Parathyroid adenoma (tissue), 2 donors: ENCODE measurements around the gene ZNF775.

Experiments
- H2AFZ ChIP-seq: fragments of 300-600 bp; sonication (generic); one replicate; pipeline ENCODE4 v1.7.0; 2017; ENCODE audit warnings: antibody characterized with exemption, mild to moderate bottlenecking
- H3K27ac ChIP-seq: fragments of 300-600 bp; sonication (generic); one replicate; pipeline ENCODE4 v1.7.0; 2017
- H3K27me3 ChIP-seq: fragments of 300-600 bp; sonication (generic); one replicate; pipeline ENCODE4 v1.7.0; 2017; ENCODE audit warnings: low read length; ENCODE audit not compliant: control insufficient read depth, insufficient read depth
- H3K36me3 ChIP-seq: fragments of 300-600 bp; sonication (generic); one replicate; pipeline ENCODE4 v1.7.0; 2017; ENCODE audit warnings: low read length; ENCODE audit not compliant: control insufficient read depth, insufficient read depth
- H3K4me1 ChIP-seq: fragments of 300-600 bp; sonication (generic); one replicate; pipeline ENCODE4 v1.7.0; 2017; ENCODE audit warnings: control low read depth
- H3K4me2 ChIP-seq: fragments of 300-600 bp; sonication (generic); one replicate; pipeline ENCODE4 v1.7.0; 2017; ENCODE audit warnings: low read length
- H3K4me3 ChIP-seq: fragments of 300-600 bp; sonication (generic); one replicate; pipeline ENCODE4 v1.7.0; 2017; ENCODE audit warnings: low read depth, low read length
- H3K79me2 ChIP-seq: fragments of 300-600 bp; sonication (generic); one replicate; pipeline ENCODE4 v1.7.0; 2017; ENCODE audit warnings: control low read depth
- H3K9ac ChIP-seq: fragments of 300-600 bp; sonication (generic); one replicate; pipeline ENCODE4 v1.7.0; 2017; ENCODE audit warnings: mild to moderate bottlenecking
- H3K9me3 ChIP-seq: fragments of 300-600 bp; sonication (generic); one replicate; pipeline ENCODE4 v1.7.0; 2017; ENCODE audit warnings: low read length; ENCODE audit not compliant: control insufficient read depth
- CTCF ChIP-seq: fragments of 300-600 bp; sonication (generic); IDR thresholded peaks from one replicate; pipeline ENCODE4 v1.7.0; 2017; ENCODE audit warnings: antibody characterized with exemption, mild to moderate bottlenecking
- donor health status: primary hyperparathyroidism.

ZNF775 gene

GRCh38 chr7:150361807-150362621 is 17.1 kb upstream of the ZNF775 start:
- Histone ChIP-seq H3K4me2 (no peak overlapping the region), H2AFZ (no peak overlapping the region), H3K79me2 (no peaks in the 10 kb centered on the region), H3K27ac (no peak overlapping the region), H3K27me3 (no peaks in the 10 kb centered on the region), H3K4me3 (no peak overlapping the region), H3K36me3 (no peaks in the 10 kb centered on the region), H3K9me3 (no peaks in the 10 kb centered on the region), H3K4me1 (no peaks in the 10 kb centered on the region), H3K9ac (no peak overlapping the region)
- no peak for TF ChIP-seq CTCF

- no peak for TF ChIP-seq CTCF
- no peak overlapping the region for H3K4me2 ChIP-seq
- no peaks in the 10 kb centered on the region for H3K9me3 ChIP-seq
- no peak overlapping the region for H3K4me3 ChIP-seq
- peaks cover 3% of the 10 kb centered on the region for H3K4me1 ChIP-seq
- no peak overlapping the region for H3K9ac ChIP-seq
- H3K36me3 ChIP-seq, result no peaks in the 10 kb centered on the region
- H3K27ac ChIP-seq, result no peak overlapping the region
- no peaks in the 10 kb centered on the region for H3K79me2 ChIP-seq
- no peaks in the 10 kb centered on the region for H3K27me3 ChIP-seq
- H2AFZ ChIP-seq, result no peak overlapping the region
These were observed 15.8 kb upstream of the ZNF775 start for GRCh38 chr7:150363370-150363769.

- no peak for TF ChIP-seq CTCF
- H3K27me3 ChIP-seq, result no peaks in the 10 kb centered on the region
- H3K4me2 ChIP-seq, result no peak overlapping the region
- peaks cover 3% of the 10 kb centered on the region for H3K4me1 ChIP-seq
- H3K4me3 ChIP-seq, result no peak overlapping the region
- H3K27ac ChIP-seq, result no peak overlapping the region
- no peak overlapping the region for H3K9ac ChIP-seq
- H3K36me3 ChIP-seq, result no peaks in the 10 kb centered on the region
- H3K9me3 ChIP-seq, result no peaks in the 10 kb centered on the region
- H3K79me2 ChIP-seq, result no peaks in the 10 kb centered on the region
- no peak overlapping the region for H2AFZ ChIP-seq
These were observed 15.3 kb upstream of the ZNF775 start for GRCh38 chr7:150363872-150364271.

GRCh38 chr7:150365194-150365593 is 13.9 kb upstream of the ZNF775 start:
- Histone ChIP-seq H2AFZ (no peak overlapping the region), H3K79me2 (peaks cover 6% of the 10 kb centered on the region), H3K27me3 (no peaks in the 10 kb centered on the region), H3K4me1 (peaks cover 10% of the 10 kb centered on the region), H3K9me3 (no peaks in the 10 kb centered on the region), H3K27ac (no peak overlapping the region), H3K4me3 (no peak overlapping the region), H3K36me3 (no peaks in the 10 kb centered on the region), H3K9ac (no peak overlapping the region), H3K4me2 (no peak overlapping the region)
- no peak for TF ChIP-seq CTCF
